Measurements from ENCODE around the gene UHRF1.
"Not testable (repeated sequence)": the region's sequence is repeated elsewhere in the genome, so short reads cannot be mapped to it uniquely, and the experiment has no call there.

Gene UHRF1

GRCh38 chr19:4969772-4970531 is 60.7 kb downstream of the UHRF1 start:
- FAIRE-seq (no peak), DNase-seq (ENCODE audit: insufficient read length, low spot score) (no peak)

- DNase-seq (ENCODE audit: insufficient read length, low spot score), result no peak
Observed at GRCh38 chr19:4970558-4971423, 61.5 kb downstream of the UHRF1 start.

GRCh38 chr19:4971424-4971793 is 62.1 kb downstream of the UHRF1 start:
- no peak for FAIRE-seq
- DNase-seq (ENCODE audit: insufficient read length, low spot score), result no peak

More at GRCh38 chr19:4970558-4971423, 61.5 kb downstream of the UHRF1 start:
- no peak for FAIRE-seq

- FAIRE-seq, result no peak
Observed at GRCh38 chr19:4971816-4972495, 62.7 kb downstream of the UHRF1 start.

GRCh38 chr19:4972509-4973230 is 63.4 kb downstream of the UHRF1 start:
- FAIRE-seq, result no peak
- peak; percentile 52 for DNase-seq (ENCODE audit: insufficient read length, low spot score)

More at GRCh38 chr19:4971816-4972495, 62.7 kb downstream of the UHRF1 start:
- no peak for DNase-seq (ENCODE audit: insufficient read length, low spot score)

- no peak for FAIRE-seq
- DNase-seq (ENCODE audit: insufficient read length, low spot score), result no peak
Observed at GRCh38 chr19:4974880-4975469, 65.7 kb downstream of the UHRF1 start.

- DNase-seq (ENCODE audit: insufficient read length, low spot score); FAIRE-seq: not testable (repeated sequence)
Observed at GRCh38 chr19:4975601-4976000, 66.3 kb downstream of the UHRF1 start.

GRCh38 chr19:4976401-4977298 is 67.3 kb downstream of the UHRF1 start:
- no peak for FAIRE-seq

GRCh38 chr19:4977299-4978174 is 68.2 kb downstream of the UHRF1 start:
- no peak for FAIRE-seq
- DNase-seq (ENCODE audit: insufficient read length, low spot score), result peak; percentile 74

More at GRCh38 chr19:4976401-4977298, 67.3 kb downstream of the UHRF1 start:
- DNase-seq (ENCODE audit: insufficient read length, low spot score), result no peak

GRCh38 chr19:4979211-4979807 is 70.0 kb downstream of the UHRF1 start:
- FAIRE-seq (no peak), DNase-seq (ENCODE audit: insufficient read length, low spot score) (no peak)

GRCh38 chr19:4980067-4980466 is 70.8 kb downstream of the UHRF1 start:
- FAIRE-seq (no peak), DNase-seq (ENCODE audit: insufficient read length, low spot score) (no peak)

- DNase-seq (ENCODE audit: insufficient read length, low spot score) (no peak), FAIRE-seq (no peak)
Observed at GRCh38 chr19:4980838-4981680, 71.8 kb downstream of the UHRF1 start.

- DNase-seq (ENCODE audit: insufficient read length, low spot score) (no peak), FAIRE-seq (no peak)
Observed at GRCh38 chr19:4981681-4981958, 72.3 kb downstream of the UHRF1 start.

GRCh38 chr19:4983346-4984105 is 74.2 kb downstream of the UHRF1 start:
- FAIRE-seq (no peak), DNase-seq (ENCODE audit: insufficient read length, low spot score) (no peak)

GRCh38 chr19:4984106-4984380 is 74.7 kb downstream of the UHRF1 start:
- FAIRE-seq (no peak), DNase-seq (ENCODE audit: insufficient read length, low spot score) (no peak)

- no peak for DNase-seq (ENCODE audit: insufficient read length, low spot score)
- no peak for FAIRE-seq
Observed at GRCh38 chr19:4984438-4984990, 75.2 kb downstream of the UHRF1 start.
